Lung (tissue), 12 donors: ENCODE data around the gene C2orf68. TPM values are rescaled to one million over a fixed set of nuclear protein-coding genes. Genes with fewer than 3 reads are reported as not detected.

Experiments
- ATAC-seq: fragments of 200-7000 bp; cut with Tn5 transposase; one replicate; pipeline ENCODE4 v1.9.1; 2020; ENCODE audit warnings: moderate number of reproducible peaks; ENCODE audit not compliant: insufficient read depth, low FRiP score
- DNase-seq, 3 donors: peaks; one replicate each; pipeline ENCODE4 v3.0.0-alpha.2; 2013 to 2017
- H3K27ac ChIP-seq, 2 donors: one replicate each; pipeline ENCODE4 v1.5.1; 2013; ENCODE audit warnings: mild to moderate bottlenecking in 2 of 2, moderate library complexity in 2 of 2, control low read depth in 1 of 2, inconsistent platforms in 1 of 2, low read depth in 1 of 2, low read length in 1 of 2
- H3K27me3 ChIP-seq, 3 donors: one replicate each; pipeline ENCODE4 v1.5.1; 2013; ENCODE audit warnings: low read length in 2 of 3; ENCODE audit not compliant: control insufficient read depth in 3 of 3, insufficient read depth in 3 of 3
- H3K36me3 ChIP-seq, 4 donors: one replicate each; pipeline ENCODE4 v1.5.1; 2013; ENCODE audit warnings: low read length in 4 of 4, mild to moderate bottlenecking in 1 of 4, moderate library complexity in 1 of 4; ENCODE audit not compliant: control insufficient read depth in 4 of 4, insufficient read depth in 4 of 4
- H3K4me1 ChIP-seq, 5 donors: one replicate each; pipeline ENCODE4 v1.5.1; 2013; ENCODE audit warnings: low read length in 5 of 5, mild to moderate bottlenecking in 2 of 5, moderate library complexity in 1 of 5; ENCODE audit not compliant: control insufficient read depth in 5 of 5, insufficient read depth in 5 of 5
- H3K4me3 ChIP-seq: one replicate; pipeline ENCODE4 v1.5.1; 2013; ENCODE audit warnings: mild to moderate bottlenecking, control low read depth, moderate library complexity
- H3K9ac ChIP-seq, 2 donors: one replicate each; pipeline ENCODE4 v1.5.1; 2013; ENCODE audit warnings: low read length in 2 of 2, control low read depth in 1 of 2; ENCODE audit not compliant: insufficient read depth in 1 of 2
- H3K9me3 ChIP-seq, 4 donors: one replicate each; pipeline ENCODE4 v1.5.1; 2013; ENCODE audit warnings: low read length in 3 of 4, mild to moderate bottlenecking in 1 of 4, moderate library complexity in 1 of 4; ENCODE audit not compliant: control insufficient read depth in 4 of 4, insufficient read depth in 3 of 4
- CTCF ChIP-seq: IDR thresholded peaks from 2 replicates; pipeline ENCODE4 v1.5.1; 2012; ENCODE audit warnings: mild to moderate bottlenecking; ENCODE audit errors: control extremely low read depth, extremely low read depth
- WGBS, 2 donors: extraction: QIAGEN DNeasy Blood & Tissue Kit; methylation state at CpG; one replicate each; pipeline ENCODE4 v1.1.7; 2013; 5-methylcytosine and 5-hydroxymethylcytosine counted together
- polyA plus RNA-seq, 2 donors: library from polyadenylated mRNA; stranded (reverse); fragments of 200-250 nt; gene quantifications; one replicate each; pipeline ENCODE4 v1.2.1, GENCODE V29; 2013
- total RNA-seq, 2 donors: library from RNA; depleted of rRNA in 1 of 2; stranded (reverse); fragments of >200 nt in 1 of 2; gene quantifications; one replicate each; pipeline ENCODE4 v1.2.1, GENCODE V29; 2014 to 2021
- donor health status: control.
- donor health status: control.
- donor health status: Bipolar disorder and iron deficiency.
- donor health status: healthy.
- donor health status: DM: yes; HTN: yes; CAD: no.

C2orf68 gene
- total and polyA plus RNA-seq, 4 donors, result 23.2 to 51.9 (median 40.7) TPM

- H3K36me3 ChIP-seq, result peaks cover 36 to 43% (median 38%) of the 10 kb centered on the region in 4 donors
- DNase-seq (no peak), ATAC-seq (no peak)
- H3K27ac ChIP-seq, result no peak overlapping the region
- WGBS, 2 donors, result 65 to 75% methylated on average over 4 of the region's 4 CpGs
- no peak for TF ChIP-seq CTCF
- no peaks in the 10 kb centered on the region for H3K4me1 ChIP-seq
- H3K27me3 ChIP-seq, result no peaks in the 10 kb centered on the region
- no peak overlapping the region for H3K4me3 ChIP-seq
- no peak overlapping the region for H3K9ac ChIP-seq
- H3K9me3 ChIP-seq, result no peaks in the 10 kb centered on the region
Measured at GRCh38 chr2:85635636-85636035, 23.8 kb upstream of the C2orf68 start.

GRCh38 chr2:85635011-85635410 lies 23.1 kb upstream of the C2orf68 start:
- H3K4me1 ChIP-seq, result no peaks in the 10 kb centered on the region
- DNase-seq (no peak), ATAC-seq (no peak)
- no peak for TF ChIP-seq CTCF
- no peaks in the 10 kb centered on the region for H3K9me3 ChIP-seq
- no peaks in the 10 kb centered on the region for H3K27me3 ChIP-seq
- 79 to 81% methylated on average over 8 of the region's 8 CpGs for WGBS, 2 donors
- no peak overlapping the region for H3K4me3 ChIP-seq
- peaks cover 36 to 43% (median 39%) of the 10 kb centered on the region in 4 donors for H3K36me3 ChIP-seq
- no peak overlapping the region for H3K9ac ChIP-seq
- H3K27ac ChIP-seq, result no peak overlapping the region

GRCh38 chr2:85631316-85631715 lies 19.4 kb upstream of the C2orf68 start:
- WGBS, 2 donors, result 96 to 98% methylated on average over 3 of the region's 3 CpGs
- DNase-seq, result no peak
- Histone ChIP-seq H3K27me3 (no peaks in the 10 kb centered on the region), H3K4me3 (no peak overlapping the region), H3K9ac (no peak overlapping the region), H3K27ac (no peak overlapping the region), H3K4me1 (no peaks in the 10 kb centered on the region), H3K36me3 (peaks cover 17 to 41% (median 34%) of the 10 kb centered on the region in 4 donors), H3K9me3 (no peaks in the 10 kb centered on the region)
- no peak for TF ChIP-seq CTCF
- ATAC-seq, result no peak

GRCh38 chr2:85628658-85629057 lies 16.8 kb upstream of the C2orf68 start:
- no peaks in the 10 kb centered on the region for H3K9me3 ChIP-seq
- DNase-seq (no peak), ATAC-seq (no peak)
- no peak overlapping the region for H3K27ac ChIP-seq
- H3K36me3 ChIP-seq, result peaks cover 21 to 51% (median 40%) of the 10 kb centered on the region in 4 donors
- H3K9ac ChIP-seq, result no peak overlapping the region
- no peaks in the 10 kb centered on the region for H3K27me3 ChIP-seq
- 57 to 65% methylated on average over 2 of the region's 2 CpGs for WGBS, 2 donors
- no peak for TF ChIP-seq CTCF
- H3K4me1 ChIP-seq, result peaks cover 0 to 5% (median 0%) of the 10 kb centered on the region in 5 donors
- H3K4me3 ChIP-seq, result no peak overlapping the region
